ENCODE measurements around the gene ABLIM3. TPM values are rescaled to one million over a fixed set of nuclear protein-coding genes. Genes with fewer than 3 reads are reported as not detected.

Gene ABLIM3
- total and polyA plus RNA-seq, 2 donors (not counting 3 experiments of a cell fraction or from before 2014, with no cell fraction given): 16.7 to 42.1 TPM

- intact Hi-C loops (cut with micrococcal nuclease): loop anchor here (1.0 kb wide), 5 partner anchors 16 to 78 kb away; partner anchors contain the start of gene ABLIM3
- peak; percentile 95 for FAIRE-seq
- POLR2A ChIA-PET: no interaction called here
- Histone ChIP-seq H3K4me3 (replicated peaks in 1 of 3; ENCODE audit: insufficient read depth in 1 of 3, low read depth in 1 of 3, low read length in 3 of 3) (no peak overlapping the region), H2AFZ (ENCODE audit: low read depth, low read length) (no peak overlapping the region), H3K4me1 (ENCODE audit: control insufficient read depth, extremely low read depth, insufficient read depth, low read length) (peaks cover 36% of the 10 kb centered on the region), H4K20me1 (replicated peaks; ENCODE audit: control insufficient read depth, extremely low read depth, insufficient read depth, low read length) (no peaks in the 10 kb centered on the region), H3K4me2 (ENCODE audit: insufficient read depth, low read length) (peak overlapping the region; percentile 2), H3K9me3 (replicated peaks; ENCODE audit: control insufficient read depth, insufficient read depth, low read length) (no peaks in the 10 kb centered on the region), H3K36me3 (ENCODE audit: control insufficient read depth in 2 of 2, extremely low read depth in 1 of 2, insufficient read depth in 2 of 2, low read length in 2 of 2) (peaks cover 0 to 2% of the 10 kb centered on the region in 2 experiments), H3K9ac (replicated peaks; ENCODE audit: extremely low read depth, insufficient read depth, low read length) (no peak overlapping the region), H3K27me3 (ENCODE audit: control insufficient read depth in 2 of 2, insufficient read depth in 2 of 2, low read length in 2 of 2) (no peaks in the 10 kb centered on the region), H3K27ac (ENCODE audit: insufficient read depth, low read depth, low read length) (peak overlapping the region; percentile 64), H3K9me1 (replicated peaks; ENCODE audit: control insufficient read depth, extremely low read depth, insufficient read depth, low read length) (no peaks in the 10 kb centered on the region), H3K79me2 (ENCODE audit: control insufficient read depth, insufficient read depth, low read length) (no peaks in the 10 kb centered on the region)
- dilution Hi-C loops (cut with MboI; ENCODE audit: extremely low pct_ligation_motif_present, low sequenced_read_pairs): no loop called here
- CTCF ChIA-PET: interaction anchor here (0.8 to 2.5 kb wide), 10 partner anchors 8 to 306 kb away, joined by 3 to 18 read pairs (median 6); partner anchors contain the start of gene ABLIM3
- peak; percentile 93 for DNase-seq (ENCODE audit: low read depth, low spot score)
- TF ChIP-seq POLR2A (IDR thresholded peaks at IDR 0.05; ENCODE audit: low read depth, low read length) (no peak), GATA2 (IDR thresholded peaks at IDR 0.05; ENCODE audit: insufficient read depth, insufficient read length, low read depth, low read length) (peak; percentile 47), FOS (IDR thresholded peaks at IDR 0.05; ENCODE audit: borderline replicate concordance, insufficient read depth, low read length) (peak; percentile 95), JUN (IDR thresholded peaks at IDR 0.05; ENCODE audit: borderline replicate concordance, insufficient read depth, insufficient read length, low read depth) (peak; percentile 55), EZH2 (IDR thresholded peaks at IDR 0.05; ENCODE audit: borderline replicate concordance, low read depth, low read length, severe bottlenecking) (no peak), POLR2AphosphoS5 (IDR thresholded peaks at IDR 0.05; ENCODE audit: insufficient read depth, low read depth, low read length) (peak; percentile 85)
- no TSS peak for BruUV-seq (replicated peaks)
Measured at GRCh38 chr5:149212198-149212951, 71.1 kb downstream of the ABLIM3 start.
